ENCODE results near the gene GPR61.

Gene GPR61

DNA sequence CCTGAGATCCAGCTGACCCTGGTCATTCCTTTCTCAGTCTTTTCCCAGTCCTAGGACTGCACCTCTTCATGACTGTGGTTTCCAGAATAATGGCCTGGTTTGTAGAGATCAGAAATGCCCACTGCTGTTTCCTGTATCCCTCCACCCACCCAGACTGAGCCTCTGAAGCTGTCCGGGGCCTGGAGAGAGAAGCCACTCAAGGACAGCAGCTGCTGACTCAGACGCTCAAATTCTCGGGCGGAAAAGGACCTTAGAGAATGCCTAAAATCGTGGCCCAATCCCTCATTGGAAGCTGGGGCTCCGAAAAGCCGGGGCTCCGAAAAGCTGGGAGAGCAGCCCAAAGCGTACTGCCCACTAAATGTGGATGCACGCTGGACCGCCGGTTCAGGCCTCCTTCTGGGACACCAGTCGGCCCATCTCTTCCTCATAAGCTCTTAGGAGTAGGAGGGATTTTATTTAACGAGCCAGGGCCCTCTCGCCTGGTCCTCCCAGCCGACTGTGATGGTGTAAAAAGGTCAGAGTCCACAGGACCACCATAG, 7.8 kb upstream of the GPR61 start:
- Histone ChIP-seq H3K36me3 (ENCODE audit: control insufficient read depth, insufficient read depth, low read length) (no peaks in the 10 kb centered on the region), H3K4me1 (ENCODE audit: control insufficient read depth, insufficient read depth, low read length) (peaks cover 18% of the 10 kb centered on the region), H3K27me3 (ENCODE audit: control insufficient read depth, insufficient read depth, low read length) (no peaks in the 10 kb centered on the region), H3K4me3 (ENCODE audit: low read length) (peak overlapping the region; percentile 55), H3K9ac (ENCODE audit: low read length) (no peak overlapping the region), H3K27ac (ENCODE audit: low read depth, low read length) (no peak overlapping the region)

DNA sequence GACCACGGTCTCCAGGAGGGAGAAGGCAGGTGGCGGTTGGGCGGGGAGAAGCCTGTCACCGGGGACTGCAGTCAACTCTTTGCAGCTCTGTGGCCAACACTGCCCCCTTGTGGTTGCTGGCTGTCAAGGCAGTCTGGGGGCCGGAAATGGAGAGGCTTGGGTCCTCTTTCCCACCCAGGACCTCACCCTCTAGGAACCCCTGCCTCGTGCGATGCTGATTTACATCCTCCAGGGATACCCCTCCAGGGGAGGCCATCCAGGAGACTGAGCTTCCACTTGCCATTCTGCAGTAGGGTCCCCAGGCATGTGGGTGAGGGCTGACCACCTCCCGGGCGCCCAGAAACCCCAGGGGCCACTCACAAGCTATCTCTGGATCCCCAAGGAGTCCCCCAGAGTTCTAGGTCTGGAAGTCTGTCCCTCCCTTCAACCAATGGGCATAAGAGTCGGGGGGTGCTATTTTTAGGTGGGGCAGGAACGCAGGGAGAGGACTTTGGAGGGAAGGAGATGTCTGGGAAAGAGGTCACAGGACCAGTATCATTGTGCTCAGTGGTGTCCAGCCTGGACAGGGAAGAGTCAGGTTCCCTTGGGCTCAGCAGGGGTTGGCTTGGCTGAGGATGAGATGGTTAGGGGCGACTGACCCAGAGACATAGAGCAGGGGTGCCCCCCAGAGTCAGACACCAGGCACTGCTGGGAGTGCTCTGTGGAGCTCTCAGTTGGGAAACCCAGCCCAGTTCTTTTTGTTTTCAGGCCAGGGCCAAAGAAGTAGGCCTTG, 7.1 kb upstream of the GPR61 start:
- H3K9ac ChIP-seq (ENCODE audit: low read length) = no peak overlapping the region
- H3K4me1 ChIP-seq (ENCODE audit: control insufficient read depth, insufficient read depth, low read length) = peaks cover 18% of the 10 kb centered on the region
- no peak overlapping the region for H3K27ac ChIP-seq (ENCODE audit: low read depth, low read length)
- no peaks in the 10 kb centered on the region for H3K36me3 ChIP-seq (ENCODE audit: control insufficient read depth, insufficient read depth, low read length)
- H3K27me3 ChIP-seq (ENCODE audit: control insufficient read depth, insufficient read depth, low read length) = no peaks in the 10 kb centered on the region
- peak overlapping the region; percentile 55 for H3K4me3 ChIP-seq (ENCODE audit: low read length)

DNA sequence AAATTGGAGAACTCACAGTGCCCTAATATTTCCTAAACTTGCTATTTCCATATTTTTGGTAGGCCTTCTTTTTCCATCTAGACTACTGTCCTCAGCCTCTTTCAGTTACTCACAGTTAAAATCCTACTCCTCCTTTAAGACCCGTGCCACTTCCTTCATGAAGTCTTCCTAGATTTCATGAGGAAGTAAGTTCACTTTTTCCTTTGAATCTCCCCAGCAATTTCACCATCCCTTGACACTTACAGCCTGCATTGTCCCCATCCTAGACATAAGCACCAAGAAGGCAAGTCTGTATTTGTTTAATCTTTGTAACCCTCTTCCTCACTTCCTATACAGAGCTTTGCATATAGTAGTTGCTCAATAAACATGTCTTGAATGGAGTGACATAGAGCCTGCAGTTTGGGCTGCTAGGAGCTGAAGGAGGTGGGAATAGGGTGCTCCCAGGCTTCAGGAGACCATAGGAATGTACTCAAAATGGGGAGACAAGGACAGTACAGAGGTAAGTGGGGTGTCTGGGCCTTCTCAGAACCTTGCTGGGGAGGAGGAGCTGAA, 5.3 kb upstream of the GPR61 start:
- no peak overlapping the region for H3K9ac ChIP-seq (ENCODE audit: low read length)
- no peak overlapping the region for H3K4me3 ChIP-seq (ENCODE audit: low read length)
- H3K4me1 ChIP-seq (ENCODE audit: control insufficient read depth, insufficient read depth, low read length) = peaks cover 18% of the 10 kb centered on the region
- H3K27me3 ChIP-seq (ENCODE audit: control insufficient read depth, insufficient read depth, low read length) = no peaks in the 10 kb centered on the region
- H3K27ac ChIP-seq (ENCODE audit: low read depth, low read length) = no peak overlapping the region
- no peaks in the 10 kb centered on the region for H3K36me3 ChIP-seq (ENCODE audit: control insufficient read depth, insufficient read depth, low read length)

DNA sequence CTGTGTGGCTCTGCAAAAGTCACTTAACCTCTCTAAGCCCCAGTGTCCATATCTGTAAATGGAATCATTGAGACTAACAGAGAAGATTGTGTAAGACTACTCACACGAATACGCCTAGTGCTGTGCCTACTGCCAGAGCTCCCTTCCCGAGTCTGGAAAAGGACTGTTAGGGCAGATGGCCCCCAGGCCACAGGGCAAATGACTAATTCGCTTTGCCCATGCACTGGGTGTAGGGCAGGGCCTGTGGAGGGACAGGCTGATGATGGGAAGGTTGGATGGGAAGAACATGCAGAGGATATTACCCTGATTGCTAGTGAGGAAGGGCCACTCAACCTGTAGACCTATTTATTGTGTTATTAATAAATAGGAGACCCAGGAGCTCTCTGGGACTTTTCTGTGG, 4.2 kb upstream of the GPR61 start:
- Histone ChIP-seq H3K36me3 (ENCODE audit: control insufficient read depth, insufficient read depth, low read length) (no peaks in the 10 kb centered on the region), H3K27me3 (ENCODE audit: control insufficient read depth, insufficient read depth, low read length) (no peaks in the 10 kb centered on the region), H3K27ac (ENCODE audit: low read depth, low read length) (peak overlapping the region; percentile 27), H3K9ac (ENCODE audit: low read length) (no peak overlapping the region), H3K4me3 (ENCODE audit: low read length) (no peak overlapping the region), H3K4me1 (ENCODE audit: control insufficient read depth, insufficient read depth, low read length) (peaks cover 18% of the 10 kb centered on the region)

DNA sequence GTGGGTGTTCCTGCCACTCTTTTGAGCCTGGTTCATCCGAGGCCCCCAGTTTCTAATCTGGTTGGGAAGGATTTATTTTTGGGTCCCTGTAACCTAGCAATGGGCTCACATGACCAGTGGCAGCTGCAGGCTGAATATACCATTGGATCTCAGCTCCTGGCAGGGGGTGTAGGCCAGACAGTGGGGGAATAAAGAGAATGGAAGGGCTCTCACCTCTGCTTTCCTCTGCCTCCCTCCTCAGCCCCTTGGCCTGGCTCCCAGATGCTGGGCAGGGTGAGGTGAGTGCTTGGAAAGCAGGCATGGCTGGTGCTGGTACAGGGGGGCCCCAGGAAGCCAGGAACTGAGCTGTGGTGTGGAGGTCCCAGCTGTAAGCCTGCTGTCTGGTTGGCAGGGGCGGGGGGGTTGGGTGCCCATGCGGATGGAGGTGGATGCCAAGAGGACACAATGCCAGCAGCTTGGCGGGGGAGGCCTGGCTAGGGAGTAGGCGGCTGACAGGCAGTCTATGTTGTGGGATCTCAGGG, 3.6 kb upstream of the GPR61 start:
- Histone ChIP-seq H3K9ac (ENCODE audit: low read length) (no peak overlapping the region), H3K36me3 (ENCODE audit: control insufficient read depth, insufficient read depth, low read length) (no peaks in the 10 kb centered on the region), H3K4me3 (ENCODE audit: low read length) (no peak overlapping the region), H3K27ac (ENCODE audit: low read depth, low read length) (peak overlapping the region; percentile 27), H3K4me1 (ENCODE audit: control insufficient read depth, insufficient read depth, low read length) (peaks cover 18% of the 10 kb centered on the region), H3K27me3 (ENCODE audit: control insufficient read depth, insufficient read depth, low read length) (no peaks in the 10 kb centered on the region)

DNA sequence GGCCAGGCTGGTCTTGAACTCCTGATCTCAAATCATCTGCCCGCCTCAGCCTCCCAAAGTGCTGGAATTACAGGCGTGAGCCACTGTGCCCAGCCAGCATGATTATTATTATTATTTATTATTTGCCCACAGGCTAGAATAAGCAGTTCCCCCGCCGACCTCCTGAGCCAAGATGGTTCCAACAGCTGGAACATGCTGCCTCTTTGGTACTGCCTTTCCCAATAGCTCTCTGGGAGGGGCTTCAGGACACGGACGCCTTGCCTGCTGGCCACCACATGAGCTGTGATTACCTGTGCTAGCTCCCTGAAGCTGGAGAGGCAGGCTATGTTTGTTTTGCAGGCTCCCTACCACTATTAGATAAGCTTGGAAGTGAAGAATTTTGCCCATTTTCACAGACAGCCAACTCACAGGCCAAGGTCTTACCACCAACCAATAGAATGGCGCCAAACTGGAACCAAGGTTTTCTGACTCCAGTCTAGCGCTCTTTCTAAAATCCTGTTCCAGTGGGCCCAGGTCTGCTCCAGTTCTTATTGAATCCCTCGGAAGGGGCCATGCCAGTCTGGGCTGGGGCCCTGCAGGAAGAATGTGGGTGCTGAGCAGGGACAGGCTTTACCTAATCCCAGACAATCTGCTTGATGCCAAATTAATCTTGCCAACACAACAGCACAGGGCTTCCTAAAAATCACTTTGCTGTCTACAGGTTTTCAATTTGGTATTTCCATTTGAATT, 2.1 kb upstream of the GPR61 start:
- no peak overlapping the region for H3K9ac ChIP-seq (ENCODE audit: low read length)
- no peaks in the 10 kb centered on the region for H3K36me3 ChIP-seq (ENCODE audit: control insufficient read depth, insufficient read depth, low read length)
- H3K4me1 ChIP-seq (ENCODE audit: control insufficient read depth, insufficient read depth, low read length) = peaks cover 14% of the 10 kb centered on the region
- no peak overlapping the region for H3K4me3 ChIP-seq (ENCODE audit: low read length)
- H3K27ac ChIP-seq (ENCODE audit: low read depth, low read length) = no peak overlapping the region
- no peaks in the 10 kb centered on the region for H3K27me3 ChIP-seq (ENCODE audit: control insufficient read depth, insufficient read depth, low read length)

DNA sequence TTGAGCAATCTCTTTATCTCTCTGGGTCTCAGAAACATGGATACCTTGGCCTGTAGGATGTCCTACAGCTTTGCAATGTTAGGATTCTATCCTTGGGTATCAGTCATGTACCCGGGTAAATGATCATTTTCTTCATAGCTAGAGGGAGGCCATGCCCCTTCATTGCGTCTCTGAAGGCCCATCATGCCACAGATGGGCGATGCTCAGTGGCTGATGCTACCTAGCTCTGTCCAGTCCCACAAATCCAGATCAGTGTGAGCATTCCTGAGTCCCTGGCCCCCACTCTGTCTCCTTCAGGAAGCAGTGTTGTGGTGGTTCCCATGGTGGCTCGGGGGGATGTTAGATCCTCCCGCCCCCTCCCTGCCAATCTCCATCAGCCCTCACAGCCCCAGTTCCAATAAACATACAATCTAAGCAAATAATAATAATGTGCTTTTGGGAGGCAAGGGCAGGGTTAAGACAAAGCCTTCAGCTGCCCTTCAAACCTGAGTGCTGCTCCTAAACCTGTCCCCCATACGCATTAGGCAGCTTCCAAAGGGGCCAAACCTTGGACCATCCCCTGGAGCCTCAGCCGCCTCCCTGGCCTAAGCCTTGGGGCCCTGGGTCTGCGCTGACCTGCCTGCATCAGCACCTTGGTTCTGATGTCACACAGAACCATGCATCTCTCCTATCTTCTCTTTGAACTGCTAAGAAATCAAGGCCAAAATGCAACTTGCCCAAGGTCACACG, 681 bp upstream of the GPR61 start:
- Histone ChIP-seq H3K4me1 (ENCODE audit: control insufficient read depth, insufficient read depth, low read length) (peaks cover 12% of the 10 kb centered on the region), H3K27ac (ENCODE audit: low read depth, low read length) (no peak overlapping the region), H3K36me3 (ENCODE audit: control insufficient read depth, insufficient read depth, low read length) (no peaks in the 10 kb centered on the region), H3K27me3 (ENCODE audit: control insufficient read depth, insufficient read depth, low read length) (no peaks in the 10 kb centered on the region), H3K9ac (ENCODE audit: low read length) (no peak overlapping the region), H3K4me3 (ENCODE audit: low read length) (no peak overlapping the region)

DNA sequence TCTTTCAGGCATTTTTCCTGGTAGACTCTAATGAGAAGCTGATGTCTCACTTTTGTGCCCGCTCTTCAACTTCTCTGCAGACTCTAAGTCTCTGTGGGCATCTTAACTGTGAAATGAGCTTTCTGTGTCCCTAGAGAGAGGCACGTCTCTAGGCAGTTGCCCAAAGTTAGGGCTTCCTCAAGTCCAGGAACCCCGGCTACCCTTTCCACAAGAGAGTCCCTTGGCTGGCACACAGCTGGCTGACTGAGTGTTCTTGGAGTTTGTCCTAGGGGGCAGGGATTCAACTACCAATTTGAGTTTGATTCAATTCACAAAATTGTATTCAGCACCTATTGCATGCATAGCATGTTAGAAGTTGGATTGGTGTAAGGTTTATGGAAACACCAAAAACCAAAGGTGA, 1.4 kb downstream of the GPR61 start:
- Histone ChIP-seq H3K36me3 (ENCODE audit: control insufficient read depth, insufficient read depth, low read length) (no peaks in the 10 kb centered on the region), H3K27me3 (ENCODE audit: control insufficient read depth, insufficient read depth, low read length) (no peaks in the 10 kb centered on the region), H3K9ac (ENCODE audit: low read length) (no peak overlapping the region), H3K4me1 (ENCODE audit: control insufficient read depth, insufficient read depth, low read length) (peaks cover 5% of the 10 kb centered on the region), H3K27ac (ENCODE audit: low read depth, low read length) (no peak overlapping the region), H3K4me3 (ENCODE audit: low read length) (no peak overlapping the region)

DNA sequence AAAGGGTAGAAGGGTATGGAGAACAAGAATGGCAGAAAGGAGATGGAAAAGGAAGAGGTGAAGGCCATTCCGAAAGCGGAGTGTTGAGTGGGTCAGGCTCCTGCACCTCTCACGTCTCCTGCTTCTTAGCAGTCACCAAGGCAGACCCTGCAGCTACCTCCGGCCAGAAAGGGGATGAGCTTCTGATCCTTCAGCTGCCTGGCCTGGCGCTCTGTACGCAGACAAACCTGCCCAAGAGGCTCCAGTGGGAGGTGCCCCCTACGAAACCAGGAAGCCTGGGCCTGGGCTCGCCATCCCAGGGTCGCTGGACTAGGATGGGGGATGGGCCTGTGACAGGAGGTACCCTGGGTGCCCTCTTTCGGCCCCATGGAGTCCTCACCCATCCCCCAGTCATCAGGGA, 3.0 kb downstream of the GPR61 start:
- Histone ChIP-seq H3K4me1 (ENCODE audit: control insufficient read depth, insufficient read depth, low read length) (peaks cover 11% of the 10 kb centered on the region), H3K27me3 (ENCODE audit: control insufficient read depth, insufficient read depth, low read length) (no peaks in the 10 kb centered on the region), H3K27ac (ENCODE audit: low read depth, low read length) (no peak overlapping the region), H3K36me3 (ENCODE audit: control insufficient read depth, insufficient read depth, low read length) (no peaks in the 10 kb centered on the region), H3K9ac (ENCODE audit: low read length) (no peak overlapping the region), H3K4me3 (ENCODE audit: low read length) (no peak overlapping the region)

DNA sequence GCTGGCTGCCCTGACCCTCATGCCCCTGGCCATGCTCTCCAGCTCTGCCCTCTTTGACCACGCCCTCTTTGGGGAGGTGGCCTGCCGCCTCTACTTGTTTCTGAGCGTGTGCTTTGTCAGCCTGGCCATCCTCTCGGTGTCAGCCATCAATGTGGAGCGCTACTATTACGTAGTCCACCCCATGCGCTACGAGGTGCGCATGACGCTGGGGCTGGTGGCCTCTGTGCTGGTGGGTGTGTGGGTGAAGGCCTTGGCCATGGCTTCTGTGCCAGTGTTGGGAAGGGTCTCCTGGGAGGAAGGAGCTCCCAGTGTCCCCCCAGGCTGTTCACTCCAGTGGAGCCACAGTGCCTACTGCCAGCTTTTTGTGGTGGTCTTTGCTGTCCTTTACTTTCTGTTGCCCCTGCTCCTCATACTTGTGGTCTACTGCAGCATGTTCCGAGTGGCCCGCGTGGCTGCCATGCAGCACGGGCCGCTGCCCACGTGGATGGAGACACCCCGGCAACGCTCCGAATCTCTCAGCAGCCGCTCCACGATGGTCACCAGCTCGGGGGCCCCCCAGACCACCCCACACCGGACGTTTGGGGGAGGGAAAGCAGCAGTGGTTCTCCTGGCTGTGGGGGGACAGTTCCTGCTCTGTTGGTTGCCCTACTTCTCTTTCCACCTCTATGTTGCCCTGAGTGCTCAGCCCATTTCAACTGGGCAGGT, 3.8 kb downstream of the GPR61 start:
- H3K27ac ChIP-seq (ENCODE audit: low read depth, low read length) = no peak overlapping the region

DNA sequence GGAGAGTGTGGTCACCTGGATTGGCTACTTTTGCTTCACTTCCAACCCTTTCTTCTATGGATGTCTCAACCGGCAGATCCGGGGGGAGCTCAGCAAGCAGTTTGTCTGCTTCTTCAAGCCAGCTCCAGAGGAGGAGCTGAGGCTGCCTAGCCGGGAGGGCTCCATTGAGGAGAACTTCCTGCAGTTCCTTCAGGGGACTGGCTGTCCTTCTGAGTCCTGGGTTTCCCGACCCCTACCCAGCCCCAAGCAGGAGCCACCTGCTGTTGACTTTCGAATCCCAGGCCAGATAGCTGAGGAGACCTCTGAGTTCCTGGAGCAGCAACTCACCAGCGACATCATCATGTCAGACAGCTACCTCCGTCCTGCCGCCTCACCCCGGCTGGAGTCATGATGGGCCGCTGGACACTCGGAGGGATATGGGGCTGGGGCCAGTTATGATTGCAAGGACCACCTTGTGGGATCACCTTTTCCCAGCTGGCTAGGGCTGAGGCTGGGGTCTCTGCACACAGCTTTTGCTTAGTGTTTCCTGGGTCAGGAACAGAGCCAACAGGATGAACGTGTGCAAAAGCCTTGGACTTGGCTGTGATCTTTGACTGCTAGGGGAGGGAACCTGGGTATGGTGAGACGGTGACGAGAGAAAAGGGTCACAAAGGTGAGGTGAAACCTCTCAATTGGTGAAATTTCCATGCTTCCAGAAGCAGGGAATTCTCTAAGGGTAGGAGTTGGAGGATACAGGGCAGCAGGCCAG, 4.5 kb downstream of the GPR61 start:
- no peaks in the 10 kb centered on the region for H3K27me3 ChIP-seq (ENCODE audit: control insufficient read depth, insufficient read depth, low read length)
- no peak overlapping the region for H3K27ac ChIP-seq (ENCODE audit: low read depth, low read length)
- H3K9ac ChIP-seq (ENCODE audit: low read length) = no peak overlapping the region
- peaks cover 14% of the 10 kb centered on the region for H3K4me1 ChIP-seq (ENCODE audit: control insufficient read depth, insufficient read depth, low read length)
- no peaks in the 10 kb centered on the region for H3K36me3 ChIP-seq (ENCODE audit: control insufficient read depth, insufficient read depth, low read length)
- no peak overlapping the region for H3K4me3 ChIP-seq (ENCODE audit: low read length)

More for the DNA sequence above, 3.8 kb downstream of the GPR61 start:
- H3K9ac ChIP-seq (ENCODE audit: low read length) = no peak overlapping the region
- peaks cover 14% of the 10 kb centered on the region for H3K4me1 ChIP-seq (ENCODE audit: control insufficient read depth, insufficient read depth, low read length)
- no peaks in the 10 kb centered on the region for H3K36me3 ChIP-seq (ENCODE audit: control insufficient read depth, insufficient read depth, low read length)
- no peak overlapping the region for H3K4me3 ChIP-seq (ENCODE audit: low read length)
- H3K27me3 ChIP-seq (ENCODE audit: control insufficient read depth, insufficient read depth, low read length) = no peaks in the 10 kb centered on the region
